ENCODE results near the gene STXBP5L. TPM values are rescaled to one million over a fixed set of nuclear protein-coding genes. Genes with fewer than 3 reads are reported as not detected.

Gene STXBP5L
- total and polyA plus RNA-seq, 2 of the 4 experiments (the other 2 are of a cell fraction) = not detected

DNA sequence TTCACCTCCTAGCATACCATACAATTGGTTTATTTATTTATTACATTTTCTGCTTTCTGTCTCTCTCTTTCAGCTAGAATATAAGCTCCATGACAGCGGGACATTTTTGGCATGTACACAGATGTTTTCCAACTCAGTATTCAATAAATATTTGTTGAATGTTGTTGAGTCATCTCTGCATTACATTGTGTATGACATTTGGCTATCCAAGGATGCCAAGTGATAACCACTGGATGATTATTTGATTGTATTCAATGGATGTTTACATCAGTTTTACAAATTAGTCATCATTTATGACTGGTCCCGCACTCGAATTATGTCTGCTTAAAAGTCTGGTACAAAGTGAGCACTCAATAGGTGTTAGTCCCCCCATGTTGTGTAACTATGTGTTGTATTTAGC is 49.5 kb upstream of the STXBP5L start:
- H3K56ac ChIP-seq (ENCODE audit: extremely low read depth, insufficient read depth, low read length) = no peak overlapping the region
- ChIA-PET CTCF (no interaction called here), POLR2A (ENCODE audit: unreplicated experiment) (no interaction called here)
- H3K4me2 ChIP-seq (ENCODE audit: low read depth, low read length) = no peak overlapping the region
- H2BK5ac ChIP-seq (ENCODE audit: low read depth, low read length, poor library complexity, severe bottlenecking) = no peak overlapping the region
- H4K91ac ChIP-seq (ENCODE audit: insufficient read depth, low read depth, low read length) = no peak overlapping the region
- no peak overlapping the region for H3K9ac ChIP-seq (ENCODE audit: low read depth, low read length)
- H3K9me1 ChIP-seq (ENCODE audit: insufficient read depth, low read length) = no peaks in the 10 kb centered on the region
- H3K27ac ChIP-seq (ENCODE audit: insufficient read depth, low read length) = no peak overlapping the region
- WGBS, 2 experiments (ENCODE audit: extremely low coverage in 2 of 2, insufficient read length in 1 of 2) = no CpG with 5 or more reads among the region's 3 CpGs
- in situ Hi-C loops (cut with MboI; ENCODE audit: low sequenced_read_pairs) (no loop called here), intact Hi-C loops (cut with micrococcal nuclease) (no loop called here), dilution Hi-C loops (cut with HindIII; ENCODE audit: low sequenced_read_pairs, unreplicated experiment) (no loop called here)
- no peaks in the 10 kb centered on the region for H4K20me1 ChIP-seq (ENCODE audit: insufficient read depth, low read length)
- no peak overlapping the region for H4K8ac ChIP-seq (ENCODE audit: low read depth in 2 of 2, low read length in 2 of 2)
- H2BK15ac ChIP-seq (ENCODE audit: low read depth, low read length) = no peak overlapping the region
- H3K23ac ChIP-seq (ENCODE audit: low read depth, low read length) = no peak overlapping the region
- H3K4me3 ChIP-seq (ENCODE audit: insufficient read depth, low read depth, low read length) = no peak overlapping the region
- ATAC-seq (ENCODE audit: low read depth) (no peak), DNase-seq (no peak)
- no peak overlapping the region for H2AFZ ChIP-seq (replicated peaks; ENCODE audit: low read length, poor library complexity)
- H3K9me3 ChIP-seq (ENCODE audit: control insufficient read depth, insufficient read depth, low read length) = no peaks in the 10 kb centered on the region
- no peak overlapping the region for H2BK120ac ChIP-seq (ENCODE audit: low read depth, low read length)
- H3K4me1 ChIP-seq (ENCODE audit: control insufficient read depth, insufficient read depth, low read length) = no peaks in the 10 kb centered on the region
- no peaks in the 10 kb centered on the region for H3K79me1 ChIP-seq (ENCODE audit: low read depth in 1 of 2, low read length in 2 of 2)
- no peak overlapping the region for H2BK20ac ChIP-seq (ENCODE audit: low read depth, low read length)
- H3K14ac ChIP-seq (replicated peaks; ENCODE audit: low read depth, low read length) = no peak overlapping the region
- no peak overlapping the region for H3K18ac ChIP-seq (ENCODE audit: low read depth, low read length)
- TF ChIP-seq, protein P1, sequence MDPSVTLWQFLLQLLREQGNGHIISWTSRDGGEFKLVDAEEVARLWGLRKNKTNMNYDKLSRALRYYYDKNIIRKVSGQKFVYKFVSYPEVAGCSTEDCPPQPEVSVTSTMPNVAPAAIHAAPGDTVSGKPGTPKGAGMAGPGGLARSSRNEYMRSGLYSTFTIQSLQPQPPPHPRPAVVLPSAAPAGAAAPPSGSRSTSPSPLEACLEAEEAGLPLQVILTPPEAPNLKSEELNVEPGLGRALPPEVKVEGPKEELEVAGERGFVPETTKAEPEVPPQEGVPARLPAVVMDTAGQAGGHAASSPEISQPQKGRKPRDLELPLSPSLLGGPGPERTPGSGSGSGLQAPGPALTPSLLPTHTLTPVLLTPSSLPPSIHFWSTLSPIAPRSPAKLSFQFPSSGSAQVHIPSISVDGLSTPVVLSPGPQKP (IDR thresholded peaks at IDR 0.05; ENCODE audit: borderline replicate concordance, low read depth, low read length) = no peak
- TF ChIP-seq RCOR1 (IDR thresholded peaks at IDR 0.05; ENCODE audit: insufficient replicate concordance, low read length) (no peak), NFE2L2 (IDR thresholded peaks at IDR 0.05; ENCODE audit: low read depth, low read length) (no peak), POLR2A (IDR thresholded peaks at IDR 0.05; ENCODE audit: low read depth, low read length) (no peak), RFX5 (IDR thresholded peaks at IDR 0.05; ENCODE audit: low read depth, low read length) (no peak)
- TF ChIP-seq, protein P2, sequence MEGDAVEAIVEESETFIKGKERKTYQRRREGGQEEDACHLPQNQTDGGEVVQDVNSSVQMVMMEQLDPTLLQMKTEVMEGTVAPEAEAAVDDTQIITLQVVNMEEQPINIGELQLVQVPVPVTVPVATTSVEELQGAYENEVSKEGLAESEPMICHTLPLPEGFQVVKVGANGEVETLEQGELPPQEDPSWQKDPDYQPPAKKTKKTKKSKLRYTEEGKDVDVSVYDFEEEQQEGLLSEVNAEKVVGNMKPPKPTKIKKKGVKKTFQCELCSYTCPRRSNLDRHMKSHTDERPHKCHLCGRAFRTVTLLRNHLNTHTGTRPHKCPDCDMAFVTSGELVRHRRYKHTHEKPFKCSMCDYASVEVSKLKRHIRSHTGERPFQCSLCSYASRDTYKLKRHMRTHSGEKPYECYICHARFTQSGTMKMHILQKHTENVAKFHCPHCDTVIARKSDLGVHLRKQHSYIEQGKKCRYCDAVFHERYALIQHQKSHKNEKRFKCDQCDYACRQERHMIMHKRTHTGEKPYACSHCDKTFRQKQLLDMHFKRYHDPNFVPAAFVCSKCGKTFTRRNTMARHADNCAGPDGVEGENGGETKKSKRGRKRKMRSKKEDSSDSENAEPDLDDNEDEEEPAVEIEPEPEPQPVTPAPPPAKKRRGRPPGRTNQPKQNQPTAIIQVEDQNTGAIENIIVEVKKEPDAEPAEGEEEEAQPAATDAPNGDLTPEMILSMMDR (conservative IDR thresholded peaks at IDR 0.05; ENCODE audit: low read depth, low read length) = no peak
- H3K4ac ChIP-seq (ENCODE audit: low read depth, low read length) = no peak overlapping the region
- no peak overlapping the region for H2AK5ac ChIP-seq (ENCODE audit: low read depth, low read length)
- no peaks in the 10 kb centered on the region; the same call in 1 of the 2 replicates for H3K27me3 ChIP-seq (ENCODE audit: control insufficient read depth, insufficient read depth, low read length)
- H4K5ac ChIP-seq (ENCODE audit: low read depth, low read length) = no peak overlapping the region
- H2AK9ac ChIP-seq (replicated peaks; ENCODE audit: low read depth, low read length, poor library complexity) = no peak overlapping the region
- BruUV-seq (replicated peaks) = no TSS peak
- H3K36me3 ChIP-seq (ENCODE audit: control insufficient read depth, insufficient read depth, low read length) = no peaks in the 10 kb centered on the region
